Dendritic cell treated with granulocyte-macrophage colony-stimulating factor and Interleukin-4, amounts not matched to agents 40 ng/mL and 50 ng/mL, for 4 days (primary cell): ENCODE measurements around the gene PGS1.

ENCODE experiments used
- H3K27ac Mint-ChIP-seq: one replicate; pipeline ENCODE4 v1.8.0; 2022; ENCODE audit warnings: mild to moderate bottlenecking, mixed read lengths
- H3K27me3 Mint-ChIP-seq: one replicate; pipeline ENCODE4 v1.8.0; 2022; ENCODE audit warnings: mild to moderate bottlenecking, mixed read lengths
- H3K36me3 Mint-ChIP-seq: one replicate; pipeline ENCODE4 v1.8.0; 2022; ENCODE audit warnings: low read depth, mixed read lengths
- H3K4me1 Mint-ChIP-seq: one replicate; pipeline ENCODE4 v1.8.0; 2022; ENCODE audit warnings: low read depth, mixed read lengths
- H3K4me3 Mint-ChIP-seq: one replicate; pipeline ENCODE4 v1.8.0; 2022; ENCODE audit warnings: mild to moderate bottlenecking, moderate library complexity, mixed read lengths
- H3K9me3 Mint-ChIP-seq: one replicate; pipeline ENCODE4 v1.8.0; 2022; ENCODE audit warnings: mixed read lengths
- intact Hi-C: fragments of 100-400 bp; cut with micrococcal nuclease; formaldehyde crosslinking; loops from one replicate; pipeline ENCODE4 v1.15.0; 2022

PGS1 gene

DNA sequence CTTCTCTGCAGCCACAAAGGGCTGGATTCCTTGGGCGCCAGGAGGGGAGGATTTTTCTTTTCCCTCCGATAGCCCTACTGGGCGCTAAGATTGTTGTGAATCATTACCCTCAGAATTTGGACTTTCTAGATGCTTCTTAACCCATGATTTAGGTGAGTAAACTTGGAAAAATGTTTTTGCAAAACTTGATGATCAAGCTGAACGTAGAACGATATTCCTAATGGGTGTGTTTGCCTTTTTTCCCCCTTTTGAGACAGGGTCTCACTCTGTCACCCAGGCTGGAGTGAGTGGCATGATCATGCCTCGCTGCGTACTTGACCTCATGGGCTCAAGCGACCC, 43.8 kb downstream of the PGS1 start:
- intact Hi-C loops = loop anchor here (1.0 to 5.0 kb wide), 3 partner anchors 62 to 170 kb away; partner anchors contain the start of gene SOCS3
- no peak overlapping the region for H3K4me3 Mint-ChIP-seq
- H3K4me1 Mint-ChIP-seq = peaks cover 44% of the 10 kb centered on the region
- no peaks in the 10 kb centered on the region for H3K27me3 Mint-ChIP-seq
- peaks cover 97% of the 10 kb centered on the region for H3K36me3 Mint-ChIP-seq
- no peaks in the 10 kb centered on the region for H3K9me3 Mint-ChIP-seq
- no peak overlapping the region for H3K27ac Mint-ChIP-seq

DNA sequence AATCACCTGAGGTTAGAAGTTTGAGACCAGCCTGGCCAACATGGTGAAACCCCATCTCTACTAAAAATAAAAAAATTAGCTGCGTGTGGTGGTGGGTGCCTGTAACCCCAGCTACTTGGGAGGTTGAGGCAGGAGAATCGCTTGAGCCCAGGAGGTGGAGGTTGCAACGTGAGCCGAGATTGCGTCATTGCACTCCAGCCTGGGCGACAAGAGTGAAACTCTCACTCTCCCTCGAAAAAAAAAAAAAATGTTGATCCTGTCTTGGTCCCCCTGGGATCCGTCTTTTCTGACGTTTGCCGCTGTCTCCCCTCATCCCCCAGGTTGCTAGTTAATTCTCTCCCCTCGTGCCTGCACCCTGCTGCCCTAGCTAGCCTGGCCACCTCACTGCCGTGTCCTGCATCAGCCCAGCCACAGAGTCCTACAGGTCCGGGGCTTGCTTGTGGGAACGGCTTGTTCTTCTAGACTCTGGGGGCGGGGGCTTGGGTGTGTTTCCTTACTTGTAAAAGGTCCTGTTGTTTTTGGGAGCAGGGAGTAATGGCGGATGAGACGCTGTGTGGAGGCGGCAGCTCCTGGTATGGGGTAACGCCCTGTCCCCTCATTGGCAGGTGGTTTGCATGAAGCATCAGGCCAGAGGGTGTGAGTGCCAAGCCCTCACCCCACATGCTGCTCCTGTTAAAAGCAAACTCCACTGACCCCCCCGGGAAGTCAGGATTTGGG, 44.6 kb downstream of the PGS1 start:
- Mint-ChIP-seq H3K36me3 (peaks cover 97% of the 10 kb centered on the region), H3K4me3 (no peak overlapping the region), H3K27ac (no peak overlapping the region)

DNA sequence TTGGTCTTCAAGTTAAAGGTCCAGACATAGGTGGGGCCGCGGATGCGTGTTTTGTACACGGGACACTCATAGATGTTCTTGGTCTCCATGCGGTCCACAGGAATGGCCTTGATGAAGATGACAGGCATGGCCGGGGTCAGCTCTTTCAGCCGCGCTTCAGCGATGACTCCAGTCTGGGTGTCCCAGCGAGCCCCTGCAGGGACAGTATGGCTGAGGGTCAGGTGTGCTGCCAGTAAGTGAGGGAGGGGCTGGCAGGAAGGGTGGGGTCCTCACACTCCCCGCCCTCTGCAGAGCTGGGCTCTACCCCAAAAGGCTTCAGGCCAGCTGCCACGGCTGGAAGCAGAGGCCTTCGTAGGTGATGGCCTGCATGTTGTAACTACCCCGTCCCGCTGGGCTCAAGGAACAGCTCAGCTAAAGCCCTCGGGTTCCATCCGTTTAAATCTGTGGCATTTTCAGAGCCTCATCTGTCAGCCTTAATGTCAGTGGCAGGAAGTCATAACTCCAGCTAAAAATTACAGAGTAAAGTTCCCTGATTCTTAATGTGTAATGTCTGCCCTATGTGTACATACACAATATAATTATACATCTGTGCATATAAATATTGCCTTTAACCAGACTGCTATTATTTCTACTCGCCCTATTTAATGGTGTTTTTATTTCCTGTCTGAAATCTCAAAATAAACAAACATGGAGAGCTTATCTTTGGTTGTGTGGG, 45.7 kb downstream of the PGS1 start:
- H3K27me3 Mint-ChIP-seq = no peaks in the 10 kb centered on the region
- H3K27ac Mint-ChIP-seq = no peak overlapping the region
- H3K36me3 Mint-ChIP-seq = peaks cover 100% of the 10 kb centered on the region
- no peak overlapping the region for H3K4me3 Mint-ChIP-seq
- intact Hi-C loops = loop anchor here (2.0 to 5.0 kb wide), 2 partner anchors 135 to 172 kb away; no protein-coding TSS in a partner anchor
- no peaks in the 10 kb centered on the region for H3K9me3 Mint-ChIP-seq
- H3K4me1 Mint-ChIP-seq = peaks cover 38% of the 10 kb centered on the region

More for the DNA sequence above, 44.6 kb downstream of the PGS1 start:
- Mint-ChIP-seq H3K27me3 (no peaks in the 10 kb centered on the region), H3K9me3 (no peaks in the 10 kb centered on the region), H3K4me1 (peaks cover 38% of the 10 kb centered on the region)
- intact Hi-C loops = loop anchor here (1.0 to 5.0 kb wide), 3 partner anchors 63 to 171 kb away; partner anchors contain the start of gene SOCS3

DNA sequence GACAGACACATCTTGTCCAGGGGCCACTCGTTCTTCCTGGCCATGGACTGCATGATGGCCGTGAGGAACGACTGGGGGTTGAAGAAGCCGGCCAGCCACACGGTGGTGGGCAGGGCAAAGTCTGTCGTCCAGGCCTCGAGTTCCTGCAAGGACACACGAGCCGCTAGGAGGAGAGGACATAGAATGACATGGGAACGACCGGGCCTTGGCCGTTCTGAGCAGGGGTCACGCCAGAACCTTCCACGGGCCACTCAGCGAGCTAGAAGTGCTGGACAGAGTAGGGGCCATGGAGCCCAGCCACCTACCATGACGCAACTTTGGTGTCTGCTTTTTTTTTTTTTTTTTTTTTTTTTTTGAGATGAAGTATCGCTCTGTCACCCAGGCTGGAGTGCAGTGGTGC, 47.0 kb downstream of the PGS1 start:
- H3K27me3 Mint-ChIP-seq = no peaks in the 10 kb centered on the region
- no peaks in the 10 kb centered on the region for H3K9me3 Mint-ChIP-seq
- H3K36me3 Mint-ChIP-seq = peaks cover 100% of the 10 kb centered on the region
- intact Hi-C loops = no loop called here
- H3K27ac Mint-ChIP-seq = no peak overlapping the region
- peaks cover 25% of the 10 kb centered on the region for H3K4me1 Mint-ChIP-seq
- no peak overlapping the region for H3K4me3 Mint-ChIP-seq

DNA sequence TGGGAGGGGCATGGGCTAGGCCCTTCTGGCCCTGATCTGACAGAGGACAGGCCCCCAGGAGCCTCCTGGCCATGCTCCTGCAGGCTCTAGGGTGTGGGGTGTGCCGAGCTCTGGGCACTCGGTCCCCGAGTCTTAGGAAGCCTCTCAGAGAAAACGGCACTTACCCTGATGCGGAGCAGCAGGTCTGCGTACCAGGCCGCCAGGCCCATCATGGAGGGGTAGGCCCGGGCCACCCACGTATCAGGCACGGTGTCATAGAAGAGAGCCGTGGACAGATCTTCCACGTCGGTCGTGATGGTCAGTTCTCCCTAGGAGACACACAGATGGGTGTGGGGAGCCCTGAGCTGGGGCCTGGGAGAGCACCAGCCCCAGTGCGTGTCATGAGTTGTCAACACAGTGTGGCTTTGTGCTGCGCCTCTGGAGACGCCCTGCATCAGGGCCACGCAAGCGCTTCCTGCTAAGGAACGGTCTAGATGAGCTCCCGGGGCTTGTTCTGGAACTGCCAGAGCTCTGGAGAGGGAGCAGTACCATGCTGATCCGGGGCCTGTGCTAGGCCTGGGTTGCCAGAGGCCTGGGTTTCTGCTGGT, 47.9 kb downstream of the PGS1 start:
- Mint-ChIP-seq H3K27ac (no peak overlapping the region), H3K4me1 (peaks cover 16% of the 10 kb centered on the region), H3K9me3 (no peaks in the 10 kb centered on the region), H3K36me3 (peaks cover 91% of the 10 kb centered on the region), H3K27me3 (no peaks in the 10 kb centered on the region), H3K4me3 (no peak overlapping the region)
- intact Hi-C loops = no loop called here

DNA sequence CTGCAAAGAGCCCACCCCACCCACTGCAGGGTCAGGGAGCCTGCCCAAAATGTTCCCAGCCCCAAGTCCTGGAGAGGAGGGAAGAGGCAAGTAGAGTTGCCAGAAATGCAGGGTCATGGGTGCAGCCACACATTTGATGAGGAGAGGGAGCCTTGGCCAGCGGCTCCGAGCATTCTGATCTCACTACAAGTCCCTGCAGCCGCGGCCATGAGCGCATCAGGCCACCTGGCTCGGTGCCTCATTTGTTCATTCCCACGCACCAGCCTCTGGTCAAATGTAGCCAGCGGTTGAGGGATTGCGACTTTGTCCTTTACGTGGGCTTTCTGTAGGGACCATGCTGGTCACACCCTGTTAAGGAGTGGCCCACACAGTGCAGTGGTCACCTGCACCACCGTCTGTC, 48.7 kb downstream of the PGS1 start:
- Mint-ChIP-seq H3K4me1 (peaks cover 8% of the 10 kb centered on the region), H3K4me3 (no peak overlapping the region), H3K9me3 (no peaks in the 10 kb centered on the region), H3K27ac (no peak overlapping the region), H3K36me3 (peaks cover 84% of the 10 kb centered on the region), H3K27me3 (no peaks in the 10 kb centered on the region)
- intact Hi-C loops = no loop called here

DNA sequence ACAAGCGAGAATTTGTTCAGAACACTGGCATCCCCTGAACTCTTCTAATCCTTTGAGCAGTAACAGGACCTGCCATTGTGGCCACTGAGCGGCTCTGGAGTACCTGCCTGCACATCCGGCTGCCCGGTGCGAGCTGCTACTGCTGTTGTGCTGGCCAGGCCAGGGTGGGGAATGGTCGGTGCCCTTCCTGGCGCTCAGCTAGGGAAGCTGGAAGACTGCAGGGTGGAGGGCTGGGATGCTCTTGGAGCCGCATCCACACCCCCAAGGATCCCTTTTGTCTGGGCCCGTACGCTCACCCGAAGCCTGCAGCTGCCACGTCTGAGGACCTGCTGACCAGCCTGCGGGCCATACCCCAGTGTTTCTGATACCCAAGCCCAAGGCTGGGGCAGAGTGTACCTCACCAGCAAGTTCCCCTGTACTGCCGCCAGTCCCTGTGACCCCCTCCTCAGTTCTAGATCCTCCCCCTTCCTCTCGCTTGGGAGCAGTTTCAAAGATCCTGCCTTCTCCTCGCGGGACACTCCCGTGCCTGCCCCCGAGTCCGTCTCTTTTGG, 49.7 kb downstream of the PGS1 start:
- Mint-ChIP-seq H3K27ac (no peak overlapping the region), H3K27me3 (no peaks in the 10 kb centered on the region), H3K9me3 (no peaks in the 10 kb centered on the region), H3K4me1 (peaks cover 5% of the 10 kb centered on the region), H3K4me3 (no peak overlapping the region), H3K36me3 (peaks cover 74% of the 10 kb centered on the region)
- intact Hi-C loops = no loop called here

DNA sequence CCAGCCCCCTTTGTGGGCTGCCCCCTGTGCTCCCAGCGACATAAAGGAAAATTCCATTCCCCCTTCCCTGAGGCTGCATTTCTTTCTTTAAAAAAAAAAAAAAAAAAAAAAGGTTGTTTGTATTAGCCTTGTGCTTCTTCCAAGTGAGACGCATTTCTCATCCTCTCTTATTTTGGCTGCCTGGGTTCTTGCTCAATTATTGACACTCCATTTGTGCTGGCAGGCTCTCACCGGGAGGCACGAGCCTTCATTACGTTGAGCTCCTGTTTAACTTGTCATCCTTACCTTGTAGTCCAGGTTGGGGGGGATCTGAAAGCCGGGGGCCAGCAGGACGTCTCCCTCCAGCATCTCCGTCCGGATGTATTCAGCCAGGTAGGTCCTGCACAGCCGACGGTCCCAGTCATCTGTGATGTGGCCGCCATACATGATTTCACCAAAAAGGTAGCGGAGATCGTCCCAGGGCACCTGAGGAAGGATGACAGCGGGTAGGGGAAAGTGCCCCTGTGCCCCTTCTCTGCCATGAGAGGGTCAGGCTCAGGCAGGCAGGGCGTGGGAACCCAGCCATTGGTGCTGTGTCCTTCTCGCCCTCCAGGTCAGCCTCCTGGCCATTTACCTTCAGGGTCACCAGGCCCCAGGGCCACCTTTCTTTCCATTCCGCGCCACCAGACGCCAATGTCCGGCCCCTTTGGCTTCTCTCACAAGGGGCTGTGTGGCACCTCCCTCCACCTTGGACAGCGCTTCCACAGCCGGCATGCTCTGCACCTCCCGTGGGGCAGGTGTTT, 50.6 kb downstream of the PGS1 start:
- intact Hi-C loops = no loop called here
- peaks cover 65% of the 10 kb centered on the region for H3K36me3 Mint-ChIP-seq
- no peaks in the 10 kb centered on the region for H3K9me3 Mint-ChIP-seq
- H3K4me3 Mint-ChIP-seq = no peak overlapping the region
- H3K4me1 Mint-ChIP-seq = peaks cover 5% of the 10 kb centered on the region
- H3K27ac Mint-ChIP-seq = no peak overlapping the region
- H3K27me3 Mint-ChIP-seq = no peaks in the 10 kb centered on the region

DNA sequence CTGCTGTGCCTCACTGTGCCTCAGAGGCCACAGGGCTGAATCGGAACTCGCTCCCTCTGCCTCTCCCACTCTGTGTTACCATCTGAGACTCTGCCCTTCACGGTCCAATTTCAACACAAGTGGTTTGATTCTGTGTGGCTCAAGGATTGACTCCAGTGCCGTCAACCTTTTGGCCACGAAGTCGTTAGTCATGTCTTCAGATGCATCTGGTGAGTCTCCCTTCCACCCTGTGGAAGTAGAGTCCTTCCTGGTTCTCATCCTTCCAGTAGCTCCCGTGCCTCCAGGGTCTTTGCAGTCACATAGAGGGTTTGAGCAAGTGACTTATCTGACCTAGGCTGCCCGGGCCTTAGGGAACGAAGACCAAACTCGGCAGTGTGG, 51.2 kb downstream of the PGS1 start:
- peaks cover 5% of the 10 kb centered on the region for H3K4me1 Mint-ChIP-seq
- intact Hi-C loops = no loop called here
- H3K27me3 Mint-ChIP-seq = no peaks in the 10 kb centered on the region
- H3K27ac Mint-ChIP-seq = no peak overlapping the region
- no peaks in the 10 kb centered on the region for H3K9me3 Mint-ChIP-seq
- H3K4me3 Mint-ChIP-seq = no peak overlapping the region
- H3K36me3 Mint-ChIP-seq = peaks cover 59% of the 10 kb centered on the region

DNA sequence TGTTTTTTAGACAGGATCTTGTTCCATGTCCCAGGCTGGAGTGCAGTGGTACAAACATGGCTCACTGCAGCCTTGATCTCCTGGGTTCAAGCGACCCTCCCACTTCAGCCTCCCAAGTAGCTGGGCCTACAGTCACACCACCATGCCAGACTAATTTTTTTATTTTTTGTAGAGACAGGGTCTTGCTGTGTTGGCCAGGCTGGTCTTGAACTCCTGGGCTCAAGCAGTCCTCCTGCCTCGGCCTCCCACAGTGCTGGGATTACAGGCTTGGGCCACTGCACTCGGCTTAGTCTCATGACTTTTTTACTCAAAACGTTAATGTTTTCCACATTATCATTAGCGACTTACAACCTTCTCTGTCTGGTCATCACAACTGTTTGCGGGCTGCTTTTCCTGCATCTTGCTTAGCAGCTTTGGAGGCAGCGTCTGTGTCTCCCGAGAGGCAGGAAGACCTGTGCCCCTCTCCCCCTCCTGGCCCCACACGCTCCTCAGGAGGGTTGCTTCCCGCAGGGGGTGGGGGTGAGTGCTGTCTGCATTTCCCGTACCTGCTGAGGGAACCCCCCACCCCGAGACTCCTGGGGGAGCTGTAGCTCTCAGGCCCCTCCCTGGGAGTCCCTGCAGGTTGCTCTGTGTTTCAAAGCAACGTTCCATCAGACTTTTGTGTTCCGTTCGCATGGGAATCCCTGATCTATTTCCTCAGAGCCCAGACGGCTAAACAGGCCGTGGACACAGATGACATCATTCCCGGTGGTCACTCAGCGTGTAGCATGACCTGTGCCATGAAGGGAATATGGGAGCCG, 52.6 kb downstream of the PGS1 start:
- peaks cover 2% of the 10 kb centered on the region for H3K27me3 Mint-ChIP-seq
- H3K4me3 Mint-ChIP-seq = no peak overlapping the region
- H3K36me3 Mint-ChIP-seq = peaks cover 44% of the 10 kb centered on the region
- intact Hi-C loops = no loop called here
- H3K27ac Mint-ChIP-seq = peak overlapping the region; percentile 4
- H3K4me1 Mint-ChIP-seq = no peaks in the 10 kb centered on the region
- H3K9me3 Mint-ChIP-seq = no peaks in the 10 kb centered on the region

DNA sequence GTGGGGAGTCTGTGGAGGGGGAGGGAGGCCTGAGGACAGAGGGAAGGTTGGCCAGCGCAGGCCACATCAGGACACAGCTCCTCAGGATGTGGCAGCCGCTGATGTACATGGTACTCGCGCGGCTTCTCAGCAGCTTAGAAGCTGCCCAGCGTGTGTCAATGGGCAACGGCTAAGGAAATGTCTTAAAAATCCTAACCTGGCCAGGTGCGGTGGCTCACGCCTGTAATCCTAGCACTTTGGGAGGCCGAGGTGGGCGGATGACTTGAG, 53.2 kb downstream of the PGS1 start:
- intact Hi-C loops = no loop called here
- no peaks in the 10 kb centered on the region for H3K9me3 Mint-ChIP-seq
- no peak overlapping the region for H3K27ac Mint-ChIP-seq
- peaks cover 7% of the 10 kb centered on the region for H3K27me3 Mint-ChIP-seq
- peaks cover 39% of the 10 kb centered on the region for H3K36me3 Mint-ChIP-seq
- no peaks in the 10 kb centered on the region for H3K4me1 Mint-ChIP-seq
- no peak overlapping the region for H3K4me3 Mint-ChIP-seq

DNA sequence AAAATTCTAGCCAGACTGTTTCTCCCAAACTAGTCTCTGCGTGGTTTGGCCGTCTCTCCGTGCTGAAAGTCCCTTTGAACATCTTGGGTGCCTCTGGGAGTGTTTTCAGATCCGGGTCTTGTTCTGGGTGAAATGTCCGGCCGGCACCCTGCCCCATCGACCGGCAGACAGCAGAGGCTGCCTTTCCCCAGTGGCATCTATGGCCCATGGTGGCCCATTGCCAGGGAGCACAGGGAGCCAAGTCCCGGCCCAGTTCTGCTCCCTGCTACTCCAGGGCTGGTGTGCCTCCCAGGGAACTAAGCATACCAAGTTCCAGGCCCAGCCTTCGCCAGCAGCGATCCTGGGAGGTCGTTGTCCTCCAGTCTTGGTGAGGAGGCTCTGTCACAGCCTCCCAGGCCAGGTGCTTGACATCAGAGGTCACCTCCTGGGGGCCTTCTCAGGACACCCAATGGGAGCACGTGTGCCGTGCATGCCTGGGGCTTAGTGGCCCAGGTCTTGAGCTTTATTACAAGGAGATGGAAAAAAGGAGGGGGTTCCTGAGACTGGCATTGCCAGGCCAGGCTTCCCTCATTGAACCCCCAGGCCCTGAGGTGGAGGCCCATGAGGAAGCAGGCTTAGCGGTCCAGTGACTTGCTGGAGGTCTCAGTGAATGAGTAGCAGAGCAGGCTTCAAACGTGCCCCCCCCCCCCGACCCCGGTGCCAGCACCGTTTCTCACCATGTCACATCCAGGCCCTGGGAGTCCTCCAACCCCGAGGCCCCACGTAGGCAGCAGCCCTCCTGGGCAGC, 54.0 kb downstream of the PGS1 start:
- H3K9me3 Mint-ChIP-seq = no peaks in the 10 kb centered on the region
- H3K27me3 Mint-ChIP-seq = peaks cover 12% of the 10 kb centered on the region
- no peaks in the 10 kb centered on the region for H3K4me1 Mint-ChIP-seq
- H3K27ac Mint-ChIP-seq = no peak overlapping the region
- H3K36me3 Mint-ChIP-seq = peaks cover 31% of the 10 kb centered on the region
- intact Hi-C loops = no loop called here
- no peak overlapping the region for H3K4me3 Mint-ChIP-seq
